H1 (cell line): ENCODE measurements around the gene CNST. TPM values are rescaled to one million over a fixed set of nuclear protein-coding genes. Genes with fewer than 3 reads are reported as not detected.

Experiments
- CTCF ChIA-PET: fragments of 300-600 bp; sonication (Branson Sonifier 250); formaldehyde crosslinking; loops from one replicate; lab custom pipeline; 2021; ENCODE audit not compliant: partially characterized antibody; lab: Charles Lee
- POLR2A ChIA-PET: fragments of 300-600 bp; sonication (Branson Sonifier 250); formaldehyde crosslinking; loops from one replicate; lab custom pipeline; 2021; ENCODE audit warnings: inconsistent platforms; ENCODE audit not compliant: partially characterized antibody; lab: Charles Lee
- DNase-seq, 2 experiments: peaks; one replicate each; pipeline versions ENCODE4 v3.0.0 to v3.0.0-alpha.2; 2010 to 2022; ENCODE audit warnings: low spot score in 2 of 2, low read depth in 1 of 2, mixed read lengths in 1 of 2
- FAIRE-seq: peaks from 2 replicates; lab custom pipeline; 2011; peaks lifted over from hg19 to GRCh38; lab: Jason Lieb, UNC
- H2AFZ ChIP-seq: 2 replicates; pipeline ENCODE4 v1.8.1; 2012; ENCODE audit warnings: low read length, inconsistent platforms
- H2AK5ac ChIP-seq: 2 replicates; pipeline ENCODE4 v1.6.1; 2013; ENCODE audit warnings: low read depth, low read length
- H2BK120ac ChIP-seq: replicated peaks from 2 replicates; pipeline ENCODE3; 2013; ENCODE audit warnings: low read depth, low read length, inconsistent platforms
- H2BK12ac ChIP-seq: 2 replicates; pipeline ENCODE4 v1.6.1; 2013; ENCODE audit warnings: low read depth, low read length
- H2BK15ac ChIP-seq: 2 replicates; pipeline ENCODE4 v1.6.1; 2013; ENCODE audit warnings: low read length
- H2BK20ac ChIP-seq: 2 replicates; pipeline ENCODE4 v1.6.1; 2013; ENCODE audit warnings: low read length
- H2BK5ac ChIP-seq: 2 replicates; pipeline ENCODE4 v1.6.1; 2013; ENCODE audit warnings: low read depth, low read length
- H3K14ac ChIP-seq: 2 replicates; pipeline ENCODE4 v1.6.1; 2013; ENCODE audit warnings: inconsistent platforms; ENCODE audit not compliant: insufficient read length
- H3K18ac ChIP-seq: 2 replicates; pipeline ENCODE4 v1.6.1; 2013; ENCODE audit warnings: low read length; ENCODE audit errors: extremely low read depth
- H3K23ac ChIP-seq: 2 replicates; pipeline ENCODE4 v1.6.1; 2013; ENCODE audit warnings: inconsistent platforms; ENCODE audit not compliant: insufficient read length
- H3K23me2 ChIP-seq: 2 replicates; pipeline ENCODE4 v1.6.1; 2013; ENCODE audit warnings: low read depth, low read length
- H3K27ac ChIP-seq: 2 replicates; pipeline ENCODE4 v1.6.1; 2011; ENCODE audit warnings: low read depth, low read length, inconsistent platforms
- H3K27me3 ChIP-seq, 4 experiments: replicated peaks in 1 of 4; 1 replicate in 1 of 4; 2 replicates in 3 of 4; pipeline versions ENCODE4 v1.6.1 to v1.8.1; 2011 to 2013; ENCODE audit warnings: low read length in 3 of 4, mild to moderate bottlenecking in 3 of 4, inconsistent platforms in 2 of 4, mixed read lengths in 2 of 4, moderate library complexity in 1 of 4; ENCODE audit not compliant: control insufficient read depth in 3 of 4, insufficient read depth in 3 of 4; ENCODE audit errors: extremely low read depth in 1 of 4
- H3K36me3 ChIP-seq, 4 experiments: 2 replicates each; pipeline versions ENCODE4 v1.6.1 to v1.8.1; 2011 to 2013; ENCODE audit warnings: mild to moderate bottlenecking in 4 of 4, low read length in 3 of 4, moderate library complexity in 2 of 4, control low read depth in 1 of 4, inconsistent platforms in 1 of 4; ENCODE audit not compliant: insufficient read depth in 4 of 4, control insufficient read depth in 2 of 4
- H3K4ac ChIP-seq: replicated peaks from 2 replicates; pipeline ENCODE3; 2013; ENCODE audit warnings: low read length, low read depth, mixed read lengths, inconsistent platforms; ENCODE audit not compliant: insufficient read length
- H3K4me1 ChIP-seq, 4 experiments: replicated peaks in 1 of 4; 1 replicate in 1 of 4; 2 replicates in 3 of 4; pipeline versions ENCODE4 v1.6.1 to v1.8.1; 2011 to 2013; ENCODE audit warnings: low read length in 3 of 4, inconsistent platforms in 2 of 4, mixed read lengths in 1 of 4; ENCODE audit not compliant: insufficient read depth in 4 of 4, control insufficient read depth in 3 of 4
- H3K4me2 ChIP-seq, 2 experiments: 2 replicates each; pipeline versions ENCODE4 v1.6.1 to v1.8.1; 2011 to 2013; ENCODE audit warnings: low read depth in 2 of 2, low read length in 2 of 2, control low read depth in 1 of 2, inconsistent platforms in 1 of 2, mild to moderate bottlenecking in 1 of 2; ENCODE audit not compliant: insufficient read depth in 1 of 2
- H3K4me3 ChIP-seq, 4 experiments: fragments of 200-600, 300-600 bp in 1 of 4; sonication (generic), shearing (Covaris generic), sonication (Bioruptor Twin) in 1 of 4; 2 replicates each; pipeline versions ENCODE4 v1.5.1 to v1.8.1; 2011 to 2016; ENCODE audit warnings: low read length in 4 of 4, low read depth in 3 of 4, control low read depth in 2 of 4, inconsistent platforms in 2 of 4, mild to moderate bottlenecking in 2 of 4, mixed read lengths in 1 of 4, moderate library complexity in 1 of 4; ENCODE audit not compliant: insufficient read depth in 2 of 4; ENCODE audit errors: extremely low read depth in 1 of 4
- H3K56ac ChIP-seq: replicated peaks from 2 replicates; pipeline ENCODE3; 2013; ENCODE audit warnings: low read depth, mild to moderate bottlenecking, mixed read lengths, low read length, inconsistent platforms; ENCODE audit not compliant: insufficient read length
- H3K79me1 ChIP-seq: 2 replicates; pipeline ENCODE4 v1.6.1; 2013; ENCODE audit warnings: low read depth, low read length, control low read depth
- H3K79me2 ChIP-seq, 2 experiments: 2 replicates each; pipeline versions ENCODE4 v1.6.1 to v1.8.1; 2012 to 2013; ENCODE audit warnings: low read length in 2 of 2, mild to moderate bottlenecking in 2 of 2, inconsistent platforms in 1 of 2; ENCODE audit not compliant: insufficient read depth in 2 of 2, control insufficient read depth in 1 of 2
- H3K9ac ChIP-seq, 4 experiments: replicated peaks in 1 of 4; 1 replicate in 1 of 4; 2 replicates in 3 of 4; pipeline versions ENCODE4 v1.6.1 to v1.8.1; 2011 to 2013; ENCODE audit warnings: low read depth in 3 of 4, low read length in 3 of 4, control low read depth in 2 of 4, mild to moderate bottlenecking in 2 of 4, moderate library complexity in 2 of 4, inconsistent platforms in 1 of 4; ENCODE audit errors: extremely low read depth in 1 of 4
- H3K9me3 ChIP-seq, 2 experiments: 2 replicates each; pipeline versions ENCODE4 v1.6.1 to v1.8.1; 2012 to 2013; ENCODE audit warnings: mild to moderate bottlenecking in 2 of 2, moderate library complexity in 2 of 2, control low read depth in 1 of 2, inconsistent platforms in 1 of 2, low read depth in 1 of 2, low read length in 1 of 2, mixed read lengths in 1 of 2; ENCODE audit not compliant: insufficient read depth in 2 of 2
- H4K20me1 ChIP-seq, 2 experiments: replicated peaks in 1 of 2; 2 replicates each; pipeline versions ENCODE3 to v1.8.1; 2011 to 2013; ENCODE audit warnings: inconsistent platforms in 2 of 2, low read length in 2 of 2, mild to moderate bottlenecking in 1 of 2; ENCODE audit not compliant: insufficient read depth in 2 of 2, control insufficient read depth in 1 of 2
- H4K5ac ChIP-seq: 2 replicates; pipeline ENCODE4 v1.6.1; 2013; ENCODE audit warnings: low read length, low read depth, mixed read lengths, inconsistent platforms; ENCODE audit not compliant: insufficient read length
- H4K8ac ChIP-seq: 2 replicates; pipeline ENCODE4 v1.8.0; 2013; ENCODE audit warnings: mild to moderate bottlenecking, moderate library complexity, low read length, inconsistent platforms; ENCODE audit not compliant: insufficient read depth; ENCODE audit errors: extremely low read depth
- H4K91ac ChIP-seq: replicated peaks from 2 replicates; pipeline ENCODE3; 2013; ENCODE audit warnings: low read length, mixed read lengths, inconsistent platforms; ENCODE audit not compliant: insufficient read length
- EP300 ChIP-seq, 2 experiments: IDR thresholded peaks; 1 replicate in 1 of 2; 2 replicates in 1 of 2; pipeline ENCODE4 v1.6.1; 2011 to 2012; ENCODE audit warnings: low read depth in 2 of 2, low read length in 2 of 2, mild to moderate bottlenecking in 2 of 2, borderline replicate concordance in 1 of 2, inconsistent platforms in 1 of 2, moderate library complexity in 1 of 2
- SIN3A ChIP-seq, 2 experiments: IDR thresholded peaks in 1 of 2; conservative IDR thresholded peaks in 1 of 2; 2 replicates each; pipeline ENCODE4 v1.6.1; 2011 to 2012; ENCODE audit warnings: low read length in 2 of 2, improper control_type of control experiment in 1 of 2, low read depth in 1 of 2, mild to moderate bottlenecking in 1 of 2
- WGBS, 2 experiments: shearing (Covaris generic) in 1 of 2; methylation state at CpG; one replicate each; pipeline versions ENCODE4 v1.1.6 to v1.1.7; 2013 to 2015; ENCODE audit warnings: low lambda C conversion rate in 2 of 2, mixed read lengths in 2 of 2, inconsistent platforms in 1 of 2, low coverage in 1 of 2, missing lambda C conversion rate in 1 of 2; ENCODE audit not compliant: insufficient replicate concordance in 2 of 2, insufficient coverage in 1 of 2, insufficient read length in 1 of 2; ENCODE audit errors: extremely low coverage in 1 of 2, missing lambda C conversion rate in 1 of 2; 5-methylcytosine and 5-hydroxymethylcytosine counted together
- polyA plus RNA-seq, 7 experiments: library from polyadenylated mRNA; depleted of rRNA in 3 of 7; stranded (reverse) in 5 of 7; unstranded in 2 of 7; fragments of >200 nt in 5 of 7; fragments of 200-250 nt in 2 of 7; gene quantifications; 1 replicate in 5 of 7; 2 replicates in 1 of 7; 4 replicates in 1 of 7; pipeline versions ENCODE4 v1.2.1 to v1.2.3, GENCODE V29; 2011 to 2013; ENCODE audit warnings: missing spikeins in 2 of 7, mixed read lengths in 2 of 7
- total RNA-seq: library from RNA; stranded (reverse); fragmentation: NEBNext Ultra II Directional; extraction: Animal tissue kit (Norgen Biotek cat#: 25700); gene quantifications from 2 replicates; pipeline ENCODE4 v1.2.1, GENCODE V29; 2021

CNST gene
- total and polyA plus RNA-seq, 2 of the 8 experiments (the other 6 are each of a cell fraction or from before 2014, with no cell fraction given): 5.3 to 21.3 TPM

DNA sequence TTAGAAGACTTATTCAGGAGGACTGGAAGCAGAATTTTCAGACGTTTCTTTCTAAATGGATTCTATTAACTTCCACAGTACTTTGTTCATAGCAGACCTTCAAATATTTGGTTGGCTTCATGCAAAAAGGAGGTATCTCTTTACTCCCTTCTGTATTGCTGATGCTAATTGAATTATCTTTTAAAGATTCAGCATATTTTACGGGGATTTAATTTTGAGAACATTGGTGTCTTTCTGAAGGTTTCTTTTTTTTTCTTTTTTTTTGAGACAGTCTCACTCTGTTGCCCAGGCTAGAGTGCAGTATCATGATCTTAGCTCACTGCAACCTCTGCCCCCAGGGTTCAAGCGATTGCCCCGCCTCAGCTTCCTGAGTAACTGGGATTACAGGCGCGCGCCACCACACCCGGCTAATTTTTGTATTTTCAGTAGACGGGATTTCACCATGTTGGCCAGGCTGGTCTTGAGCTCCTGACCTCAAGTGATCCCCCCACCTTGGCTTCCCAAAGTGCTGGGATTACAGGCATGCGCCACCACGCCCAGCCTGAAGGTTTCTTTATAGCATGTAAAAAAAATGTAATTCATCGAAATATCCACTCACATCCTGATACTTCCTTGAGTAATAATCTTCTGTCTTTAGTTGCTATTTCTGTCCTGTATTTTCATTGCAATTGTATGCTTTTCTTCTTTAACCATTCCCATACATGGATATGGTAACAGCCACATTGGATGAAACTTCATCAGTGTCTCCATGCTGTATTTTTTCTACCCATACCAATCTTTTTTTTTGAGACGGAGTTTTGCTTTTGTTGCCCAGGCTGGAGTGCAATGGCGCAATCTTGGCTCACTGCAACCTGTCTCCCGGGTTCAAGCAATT, 14.5 kb downstream of the CNST start:
- Histone ChIP-seq H2BK5ac (no peak overlapping the region), H2AK5ac (no peak overlapping the region), H3K79me2 (peaks cover 0 to 27% of the 10 kb centered on the region in 2 experiments; a peak in 2 of 4 replicates), H3K27me3 (no peaks in the 10 kb centered on the region), H4K5ac (no peak overlapping the region), H3K4ac (no peak overlapping the region), H2BK12ac (no peak overlapping the region), H3K4me3 (no peak overlapping the region), H3K36me3 (no peaks in the 10 kb centered on the region), H2AFZ (no peak overlapping the region), H3K9ac (no peak overlapping the region), H2BK20ac (no peak overlapping the region), H2BK15ac (no peak overlapping the region), H3K18ac (no peak overlapping the region), H3K27ac (no peak overlapping the region), H4K20me1 (no peaks in the 10 kb centered on the region), H4K8ac (no peak overlapping the region), H3K9me3 (no peaks in the 10 kb centered on the region), H3K79me1 (no peaks in the 10 kb centered on the region; the same call in 1 of the 2 replicates), H3K4me1 (no peaks in the 10 kb centered on the region), H3K56ac (no peak overlapping the region), H3K4me2 (no peak overlapping the region), H2BK120ac (no peak overlapping the region), H3K23ac (no peak overlapping the region), H4K91ac (no peak overlapping the region), H3K23me2 (no peaks in the 10 kb centered on the region), H3K14ac (no peak overlapping the region)
- CTCF ChIA-PET: no interaction called here
- WGBS, 2 experiments: 89% methylated on average over 15 of the region's 15 CpGs; no CpG with 5 or more reads in 1 of the 2 experiments
- POLR2A ChIA-PET: no interaction called here
- DNase-seq (no peak), FAIRE-seq (no peak)
- TF ChIP-seq SIN3A (conservative IDR thresholded peaks at IDR 0.05 in 1 of 2, IDR thresholded peaks at IDR 0.05 in 1 of 2; ENCODE audit: low read depth in 1 of 2, low read length in 2 of 2): no peak
- TF ChIP-seq EP300 (IDR thresholded peaks at IDR 0.05; ENCODE audit: borderline replicate concordance in 1 of 2, low read depth in 2 of 2, low read length in 2 of 2): no peak
